Measurements from ENCODE around the gene METTL14.
A peak's percentile ranks its signal among the peaks of the same experiment; 100 is the strongest.
"Not testable (repeated sequence)": the region's sequence is repeated elsewhere in the genome, so short reads cannot be mapped to it uniquely, and the experiment has no call there.

Gene METTL14

GRCh38 chr4:118684873-118685811 is at the start of gene METTL14:
Gene METTL14, plus strand, starts transcription at chr4:118685392. Its CDS starts 143 bp downstream, at chr4:118685535.
- DNase-seq (ENCODE audit: low read depth): peak; percentile 79

GRCh38 chr4:118636126-118636525 is 49.1 kb upstream of the METTL14 start:
- not testable (repeated sequence) for DNase-seq (ENCODE audit: low read depth)

GRCh38 chr4:118664665-118665064 is 20.5 kb upstream of the METTL14 start:
- not testable (repeated sequence) for DNase-seq (ENCODE audit: low read depth)

- DNase-seq (ENCODE audit: low read depth): not testable (repeated sequence)
These were observed 16.0 kb upstream of the METTL14 start for GRCh38 chr4:118669220-118669619.

- not testable (repeated sequence) for DNase-seq (ENCODE audit: low read depth)
These were observed 14.2 kb upstream of the METTL14 start for GRCh38 chr4:118670968-118671367.

GRCh38 chr4:118676128-118676527 is 9.1 kb upstream of the METTL14 start:
- no peak for DNase-seq (ENCODE audit: low read depth)

GRCh38 chr4:118680808-118681207 is 4.4 kb upstream of the METTL14 start:
- DNase-seq (ENCODE audit: low read depth): no peak

- DNase-seq (ENCODE audit: low read depth): no peak
These were observed 2.3 kb upstream of the METTL14 start for GRCh38 chr4:118682928-118683327.

- DNase-seq (ENCODE audit: low read depth): no peak
These were observed 1.7 kb upstream of the METTL14 start for GRCh38 chr4:118683513-118683912.

GRCh38 chr4:118703118-118703517 is 17.9 kb downstream of the METTL14 start:
- no peak for DNase-seq (ENCODE audit: low read depth)

GRCh38 chr4:118711052-118711451 is 25.9 kb downstream of the METTL14 start:
- DNase-seq (ENCODE audit: low read depth): no peak

- no peak for DNase-seq (ENCODE audit: low read depth)
These were observed 27.7 kb downstream of the METTL14 start for GRCh38 chr4:118712872-118713271.

GRCh38 chr4:118714682-118715081 is 29.5 kb downstream of the METTL14 start:
- DNase-seq (ENCODE audit: low read depth): no peak

- no peak for DNase-seq (ENCODE audit: low read depth)
These were observed 31.1 kb downstream of the METTL14 start for GRCh38 chr4:118716304-118716703.

GRCh38 chr4:118718511-118719170 is 33.4 kb downstream of the METTL14 start:
- DNase-seq (ENCODE audit: low read depth): no peak

GRCh38 chr4:118721752-118722151 is 36.6 kb downstream of the METTL14 start:
- DNase-seq (ENCODE audit: low read depth): no peak

GRCh38 chr4:118723369-118723768 is 38.2 kb downstream of the METTL14 start:
- no peak for DNase-seq (ENCODE audit: low read depth)

GRCh38 chr4:118727360-118727759 is 42.2 kb downstream of the METTL14 start:
- DNase-seq (ENCODE audit: low read depth): no peak

- DNase-seq (ENCODE audit: low read depth): no peak
These were observed 44.4 kb downstream of the METTL14 start for GRCh38 chr4:118729287-118730286.

GRCh38 chr4:118730683-118731082 is 45.5 kb downstream of the METTL14 start:
- DNase-seq (ENCODE audit: low read depth): no peak

- DNase-seq (ENCODE audit: low read depth): no peak
These were observed 47.6 kb downstream of the METTL14 start for GRCh38 chr4:118732591-118733330.

Data from stimulated activated CD8-positive, alpha-beta memory T cell treated with anti-CD3 and anti-CD28 coated beads, Interleukin-15, amount 100 ng/mL, for 24 hours (primary cell).